PFSK-1 (cell line): ENCODE measurements around the gene RABEPK.
A peak's percentile ranks its signal among the peaks of the same experiment; 100 is the strongest.

Experiments used
- FOXP2 ChIP-seq: optimal IDR thresholded peaks from 2 replicates; pipeline ENCODE3; 2011; ENCODE audit warnings: borderline replicate concordance, control low read depth, inconsistent platforms; ENCODE audit not compliant: insufficient read depth; ENCODE audit errors: extremely low read length, extremely low read depth
- POLR2AphosphoS5 ChIP-seq: IDR thresholded peaks from 2 replicates; pipeline ENCODE4 v1.6.1; 2012; ENCODE audit warnings: low read depth, mild to moderate bottlenecking, control low read depth, low read length, moderate library complexity
- SIN3A ChIP-seq: IDR thresholded peaks from 2 replicates; pipeline ENCODE4 v1.6.1; 2012; ENCODE audit warnings: mild to moderate bottlenecking, low read length, moderate library complexity, borderline replicate concordance; ENCODE audit not compliant: insufficient read depth
- TAF1 ChIP-seq: IDR thresholded peaks from 2 replicates; pipeline ENCODE4 v1.6.1; 2012; ENCODE audit warnings: low read length, control low read depth, borderline replicate concordance; ENCODE audit not compliant: insufficient read depth
- TF ChIP-seq, protein P1 (sequence below), 2 experiments: IDR thresholded peaks; 2 replicates each; pipeline versions ENCODE4 v1.6.1 to v1.8.0; 2011 to 2012; ENCODE audit warnings: low read depth in 2 of 2, low read length in 2 of 2, control low read depth in 1 of 2, inconsistent platforms in 1 of 2, mild to moderate bottlenecking in 1 of 2, moderate library complexity in 1 of 2; ENCODE audit not compliant: insufficient read depth in 1 of 2

RABEPK gene

DNA sequence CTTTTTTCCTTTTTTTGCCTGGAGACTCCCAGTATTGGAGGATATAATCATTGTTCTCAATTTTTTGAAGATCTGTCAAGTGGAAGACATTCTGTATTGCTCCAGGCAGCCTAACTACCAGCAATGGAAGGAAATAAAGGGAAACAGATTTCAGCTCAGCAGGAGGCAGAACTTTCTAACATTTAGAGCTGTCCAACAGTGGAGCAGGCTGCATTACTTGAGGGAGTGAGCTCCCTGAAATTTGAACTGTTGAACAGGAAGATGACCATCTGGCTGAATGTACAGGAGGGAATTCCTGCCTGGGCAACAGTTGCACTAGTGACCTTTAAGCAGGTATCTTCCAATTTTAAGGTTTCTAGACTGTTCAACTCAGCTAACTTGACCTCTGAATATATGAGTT, 60.2 kb downstream of the RABEPK start:
- TF ChIP-seq TAF1, result no peak
- TF ChIP-seq, protein P1, sequence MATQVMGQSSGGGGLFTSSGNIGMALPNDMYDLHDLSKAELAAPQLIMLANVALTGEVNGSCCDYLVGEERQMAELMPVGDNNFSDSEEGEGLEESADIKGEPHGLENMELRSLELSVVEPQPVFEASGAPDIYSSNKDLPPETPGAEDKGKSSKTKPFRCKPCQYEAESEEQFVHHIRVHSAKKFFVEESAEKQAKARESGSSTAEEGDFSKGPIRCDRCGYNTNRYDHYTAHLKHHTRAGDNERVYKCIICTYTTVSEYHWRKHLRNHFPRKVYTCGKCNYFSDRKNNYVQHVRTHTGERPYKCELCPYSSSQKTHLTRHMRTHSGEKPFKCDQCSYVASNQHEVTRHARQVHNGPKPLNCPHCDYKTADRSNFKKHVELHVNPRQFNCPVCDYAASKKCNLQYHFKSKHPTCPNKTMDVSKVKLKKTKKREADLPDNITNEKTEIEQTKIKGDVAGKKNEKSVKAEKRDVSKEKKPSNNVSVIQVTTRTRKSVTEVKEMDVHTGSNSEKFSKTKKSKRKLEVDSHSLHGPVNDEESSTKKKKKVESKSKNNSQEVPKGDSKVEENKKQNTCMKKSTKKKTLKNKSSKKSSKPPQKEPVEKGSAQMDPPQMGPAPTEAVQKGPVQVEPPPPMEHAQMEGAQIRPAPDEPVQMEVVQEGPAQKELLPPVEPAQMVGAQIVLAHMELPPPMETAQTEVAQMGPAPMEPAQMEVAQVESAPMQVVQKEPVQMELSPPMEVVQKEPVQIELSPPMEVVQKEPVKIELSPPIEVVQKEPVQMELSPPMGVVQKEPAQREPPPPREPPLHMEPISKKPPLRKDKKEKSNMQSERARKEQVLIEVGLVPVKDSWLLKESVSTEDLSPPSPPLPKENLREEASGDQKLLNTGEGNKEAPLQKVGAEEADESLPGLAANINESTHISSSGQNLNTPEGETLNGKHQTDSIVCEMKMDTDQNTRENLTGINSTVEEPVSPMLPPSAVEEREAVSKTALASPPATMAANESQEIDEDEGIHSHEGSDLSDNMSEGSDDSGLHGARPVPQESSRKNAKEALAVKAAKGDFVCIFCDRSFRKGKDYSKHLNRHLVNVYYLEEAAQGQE (IDR thresholded peaks at IDR 0.05; ENCODE audit: insufficient read depth in 1 of 2, low read depth in 2 of 2, low read length in 2 of 2), result peak; percentile 73 to 84
- TF ChIP-seq POLR2AphosphoS5, result no peak
- TF ChIP-seq SIN3A, result no peak
- TF ChIP-seq FOXP2, result no peak

DNA sequence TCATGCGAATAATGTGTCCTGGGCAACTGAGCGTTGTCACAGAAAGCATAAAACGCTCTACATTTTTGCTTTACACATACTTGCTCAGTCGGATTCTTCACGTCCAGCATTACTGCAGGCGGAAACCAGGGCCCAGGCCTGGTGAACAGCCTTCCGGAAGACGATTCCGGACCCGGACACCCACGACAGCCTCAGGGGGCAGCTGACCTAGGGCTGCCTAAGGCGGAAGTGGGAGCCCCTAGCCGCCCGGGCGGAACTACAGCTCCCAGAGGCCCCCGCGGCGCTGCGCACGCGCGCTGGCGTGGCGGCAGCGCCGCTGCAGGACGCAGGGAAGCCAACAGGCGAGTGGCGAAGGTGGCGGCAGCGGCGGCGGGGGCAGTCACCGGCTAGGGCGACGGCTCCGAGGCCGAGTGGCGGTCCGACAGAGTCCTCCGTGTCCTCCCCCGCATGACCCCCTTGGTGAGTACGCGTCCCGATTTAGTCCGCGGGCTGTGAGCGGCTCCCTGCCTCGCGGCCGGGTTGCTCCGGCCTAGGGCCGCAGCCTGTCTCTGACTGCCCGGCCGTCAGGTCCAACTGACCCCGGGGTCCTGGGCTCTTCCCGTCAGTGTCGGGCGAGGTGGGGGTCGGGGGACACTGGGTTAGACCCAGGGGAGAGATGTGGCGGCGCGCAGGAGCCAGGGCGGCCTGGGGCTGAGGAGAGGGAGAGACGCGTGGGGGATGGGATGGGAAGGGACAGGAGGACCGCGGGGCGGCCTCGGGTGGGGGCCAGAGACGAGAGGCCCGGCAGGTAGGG, 61.4 kb downstream of the RABEPK start, which contains the start of gene GAPVD1:
TSS of gene GAPVD1 (plus strand) at position 326 of the 793 bp plus-strand sequence. CDS start 37,096 bp downstream, outside the sequence.
- TF ChIP-seq SIN3A (no peak), POLR2AphosphoS5 (peak; percentile 59), TAF1 (peak; percentile 75; the same call in 1 of the 2 replicates), FOXP2 (peak; percentile 73)
- TF ChIP-seq, protein P1 (IDR thresholded peaks at IDR 0.05; ENCODE audit: insufficient read depth in 1 of 2, low read depth in 2 of 2, low read length in 2 of 2), result no peak

- TF ChIP-seq FOXP2 (no peak), SIN3A (no peak), POLR2AphosphoS5 (no peak), TAF1 (no peak)
- TF ChIP-seq, protein P1 (IDR thresholded peaks at IDR 0.05; ENCODE audit: insufficient read depth in 1 of 2, low read depth in 2 of 2, low read length in 2 of 2), result no peak
These were observed 62.1 kb downstream of the RABEPK start for GRCh38 chr9:125262294-125262991.

DNA sequence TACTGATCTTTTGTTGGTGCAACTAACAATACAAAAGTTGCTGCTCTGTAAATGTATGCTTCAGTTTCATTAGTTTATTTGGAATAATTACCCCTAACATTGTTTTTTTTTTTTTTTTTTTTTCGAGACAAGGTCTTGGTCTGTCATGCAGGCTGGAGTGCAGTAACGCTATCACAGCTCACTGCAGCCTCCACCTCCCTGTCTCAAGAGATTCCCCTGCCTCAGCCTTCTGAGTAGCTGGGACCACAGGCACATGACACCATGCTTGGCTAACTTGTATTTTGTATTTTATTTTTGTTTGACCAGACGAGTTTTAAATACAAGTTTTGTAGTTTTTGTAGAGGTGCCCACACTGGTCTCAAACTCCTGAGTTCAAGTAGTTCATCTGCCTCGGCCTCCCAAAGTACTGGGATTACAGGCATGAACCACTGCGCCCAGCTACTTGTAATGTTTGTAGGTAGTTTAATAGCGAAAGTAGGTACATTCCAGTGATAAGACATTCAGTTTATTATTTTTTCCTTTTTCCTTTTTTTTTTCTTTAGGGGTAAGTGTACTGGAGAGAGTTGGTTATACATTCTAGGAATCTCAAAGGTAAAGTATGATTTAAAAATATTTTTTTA, 68.2 kb downstream of the RABEPK start:
- TF ChIP-seq FOXP2, result no peak

GRCh38 chr9:125269014-125269397, 68.7 kb downstream of the RABEPK start:
- TF ChIP-seq, protein P1 (IDR thresholded peaks at IDR 0.05; ENCODE audit: insufficient read depth in 1 of 2, low read depth in 2 of 2, low read length in 2 of 2), result no peak
- no peak for TF ChIP-seq TAF1
- no peak for TF ChIP-seq POLR2AphosphoS5
- TF ChIP-seq FOXP2, result no peak
- TF ChIP-seq SIN3A, result no peak
